C4-2B (cell line): ENCODE data around the gene PITPNC1.

Experiments
- ZFX ChIP-seq: fragments of 450-650 bp; IDR thresholded peaks from 2 replicates; pipeline ENCODE4 v1.6.1; 2017
- TF ChIP-seq, protein P1 (sequence below): fragments of 450-650 bp; conservative IDR thresholded peaks from 2 replicates; pipeline ENCODE4 v1.5.1; 2017; ENCODE audit warnings: mild to moderate bottlenecking

GRCh38 chr17:67518876-67519275, 141.8 kb downstream of the PITPNC1 start:
- TF ChIP-seq, protein P1, sequence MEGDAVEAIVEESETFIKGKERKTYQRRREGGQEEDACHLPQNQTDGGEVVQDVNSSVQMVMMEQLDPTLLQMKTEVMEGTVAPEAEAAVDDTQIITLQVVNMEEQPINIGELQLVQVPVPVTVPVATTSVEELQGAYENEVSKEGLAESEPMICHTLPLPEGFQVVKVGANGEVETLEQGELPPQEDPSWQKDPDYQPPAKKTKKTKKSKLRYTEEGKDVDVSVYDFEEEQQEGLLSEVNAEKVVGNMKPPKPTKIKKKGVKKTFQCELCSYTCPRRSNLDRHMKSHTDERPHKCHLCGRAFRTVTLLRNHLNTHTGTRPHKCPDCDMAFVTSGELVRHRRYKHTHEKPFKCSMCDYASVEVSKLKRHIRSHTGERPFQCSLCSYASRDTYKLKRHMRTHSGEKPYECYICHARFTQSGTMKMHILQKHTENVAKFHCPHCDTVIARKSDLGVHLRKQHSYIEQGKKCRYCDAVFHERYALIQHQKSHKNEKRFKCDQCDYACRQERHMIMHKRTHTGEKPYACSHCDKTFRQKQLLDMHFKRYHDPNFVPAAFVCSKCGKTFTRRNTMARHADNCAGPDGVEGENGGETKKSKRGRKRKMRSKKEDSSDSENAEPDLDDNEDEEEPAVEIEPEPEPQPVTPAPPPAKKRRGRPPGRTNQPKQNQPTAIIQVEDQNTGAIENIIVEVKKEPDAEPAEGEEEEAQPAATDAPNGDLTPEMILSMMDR = no peak
- no peak for TF ChIP-seq ZFX
